Thymus (tissue), 14 donors: ENCODE measurements around the gene XAGE5. TPM values are rescaled to one million over a fixed set of nuclear protein-coding genes. Genes with fewer than 3 reads are reported as not detected.
"Not testable (repeated sequence)": the region's sequence is repeated elsewhere in the genome, so short reads cannot be mapped to it uniquely, and the experiment has no call there.

Experiments
- DNase-seq, 9 donors: peaks; one replicate each; pipeline ENCODE4 v3.0.0-alpha.2; 2013; ENCODE audit warnings: low spot score in 9 of 9, low read depth in 6 of 9, missing footprints in 1 of 9
- H3K27ac ChIP-seq, 2 donors: one replicate each; pipeline ENCODE4 v1.5.1; 2013; ENCODE audit warnings: control low read depth in 1 of 2, low read depth in 1 of 2, low read length in 1 of 2, mild to moderate bottlenecking in 1 of 2, moderate library complexity in 1 of 2
- H3K27me3 ChIP-seq, 2 donors: one replicate each; pipeline ENCODE4 v1.5.1; 2013; ENCODE audit warnings: low read length in 1 of 2; ENCODE audit not compliant: control insufficient read depth in 2 of 2, insufficient read depth in 1 of 2
- H3K36me3 ChIP-seq, 2 donors: one replicate each; pipeline ENCODE4 v1.5.1; 2013; ENCODE audit warnings: low read length in 1 of 2, mild to moderate bottlenecking in 1 of 2, moderate library complexity in 1 of 2; ENCODE audit not compliant: control insufficient read depth in 2 of 2, insufficient read depth in 2 of 2
- H3K4me1 ChIP-seq, 2 donors: one replicate each; pipeline ENCODE4 v1.5.1; 2013; ENCODE audit warnings: low read length in 2 of 2; ENCODE audit not compliant: control insufficient read depth in 2 of 2, insufficient read depth in 2 of 2
- H3K4me3 ChIP-seq, 2 donors: one replicate each; pipeline ENCODE4 v1.5.1; 2013; ENCODE audit warnings: low read length in 2 of 2, control low read depth in 1 of 2, mild to moderate bottlenecking in 1 of 2
- H3K9me3 ChIP-seq, 2 donors: one replicate each; pipeline ENCODE4 v1.5.1; 2013; ENCODE audit warnings: low read length in 1 of 2, mild to moderate bottlenecking in 1 of 2; ENCODE audit not compliant: control insufficient read depth in 2 of 2, insufficient read depth in 1 of 2
- WGBS: extraction: QIAGEN DNeasy Blood & Tissue Kit; methylation state at CpG from one replicate; pipeline ENCODE4 v1.1.7; 2013; 5-methylcytosine and 5-hydroxymethylcytosine counted together
- long read RNA-seq, 10 donors: transcript quantifications; one replicate each; lab custom pipeline, GENCODE V29; 2026
- polyA plus RNA-seq: library from polyadenylated mRNA; stranded (reverse); fragments of 200-250 nt; gene quantifications from one replicate; pipeline ENCODE4 v1.2.3, GENCODE V29; 2013
- total RNA-seq: library from RNA; stranded (reverse); fragments of 120-200 nt; gene quantifications from one replicate; pipeline ENCODE4 v1.2.4, GENCODE V29; 2013
- donor health status: healthy.

Gene XAGE5
- total RNA-seq: not detected
- not detected for polyA plus RNA-seq
- long read RNA-seq, donor 1: 0 reads
- long read RNA-seq, donor 2: 0 reads
- long read RNA-seq, donor 3: 0 reads
- long read RNA-seq, donor 4: 0 reads
- long read RNA-seq, donor 5: 0 reads
- long read RNA-seq, donor 6: 0 reads
- long read RNA-seq, donor 7: 0 reads
- long read RNA-seq, donor 8: 0 reads
- long read RNA-seq, donor 9: 0 reads
- long read RNA-seq, donor 10: 0 reads

DNA sequence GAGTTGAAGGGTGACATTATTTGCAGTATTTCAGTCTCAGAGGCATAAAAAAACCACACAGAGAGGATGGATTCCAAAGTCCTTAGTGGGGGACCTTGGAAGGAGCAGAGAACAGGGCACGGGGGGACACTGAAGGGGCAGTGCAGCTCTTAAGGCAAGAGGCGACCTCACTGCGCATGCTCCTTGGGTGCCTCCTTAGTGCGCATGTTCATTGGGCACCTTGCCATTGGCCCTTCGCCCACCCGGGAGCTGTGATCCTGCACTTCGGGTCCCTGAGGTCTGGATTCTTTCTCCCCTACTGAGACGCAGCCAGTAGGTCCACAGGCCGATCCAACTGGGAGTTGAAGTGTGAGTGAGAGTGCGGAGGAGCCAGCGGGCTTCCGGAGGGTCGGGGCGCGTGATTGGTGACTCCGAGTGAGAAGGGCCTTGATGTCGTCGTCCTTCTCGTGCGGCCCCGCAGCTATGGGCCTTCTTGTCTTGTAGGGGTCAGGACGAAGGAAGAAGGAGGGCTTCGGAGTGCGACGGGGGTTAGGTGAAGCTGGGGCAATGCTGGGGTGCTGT, at the start of gene XAGE5:
XAGE5 (plus strand) TSS at position 223 of the 561 bp plus-strand sequence. CDS start 1,280 bp downstream, outside the sequence.
- no peaks in the 10 kb centered on the region for H3K4me1 ChIP-seq

GRCh38 chrX:52765983-52766382, 45.1 kb upstream of the XAGE5 start:
- not testable (repeated sequence) for H3K4me3 ChIP-seq, H3K27ac ChIP-seq, H3K36me3 ChIP-seq, H3K9me3 ChIP-seq, DNase-seq, H3K27me3 ChIP-seq, H3K4me1 ChIP-seq
- no CpG with 5 or more reads among the region's 5 CpGs for WGBS

More for the DNA sequence above, at the start of gene XAGE5:
- Histone ChIP-seq H3K27me3 (no peaks in the 10 kb centered on the region), H3K4me3 (no peak within 1 kb of the TSS), H3K9me3 (no peaks in the 10 kb centered on the region), H3K36me3 (no peaks in the 10 kb centered on the region), H3K27ac (no peak within 1 kb of the TSS)
- DNase-seq: no peak
- WGBS: 97% methylated on average over 25 of the region's 25 CpGs

DNA sequence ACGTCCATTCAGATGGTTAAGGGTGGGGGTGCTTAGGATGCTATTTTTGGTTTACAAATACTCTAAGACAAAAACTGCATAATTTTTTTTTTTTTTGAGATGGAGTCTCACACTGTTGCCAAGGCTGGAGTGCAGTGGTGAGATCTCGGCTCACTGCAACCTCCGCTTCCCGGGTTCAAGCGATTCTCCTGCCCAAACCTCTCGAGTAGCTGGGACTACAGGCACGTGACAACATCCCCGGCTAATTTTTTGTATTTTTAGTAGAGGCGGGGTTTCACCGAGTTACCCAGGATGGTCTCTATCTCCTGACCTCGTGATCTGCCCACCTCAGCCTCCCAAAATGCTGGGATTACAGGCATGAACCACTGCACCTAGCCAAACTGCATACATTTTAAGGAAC, 37.6 kb upstream of the XAGE5 start:
- not testable (repeated sequence) for H3K4me1 ChIP-seq, H3K36me3 ChIP-seq, H3K4me3 ChIP-seq, DNase-seq, H3K9me3 ChIP-seq, H3K27ac ChIP-seq, H3K27me3 ChIP-seq
- WGBS: 90% methylated on average over 9 of the region's 11 CpGs

GRCh38 chrX:52797327-52797726, 13.8 kb upstream of the XAGE5 start, which contains the start of gene SPANXN5:
SPANXN5 (minus strand) TSS chrX:52797427; CDS start chrX:52797348, 79 bp downstream.
- WGBS: 94% methylated on average over 2 of the region's 2 CpGs
- not testable (repeated sequence) for H3K9me3 ChIP-seq, H3K27ac ChIP-seq, H3K4me3 ChIP-seq, H3K4me1 ChIP-seq, H3K27me3 ChIP-seq, DNase-seq, H3K36me3 ChIP-seq

- H3K4me1 ChIP-seq, H3K27ac ChIP-seq, DNase-seq, H3K4me3 ChIP-seq, H3K36me3 ChIP-seq, H3K9me3 ChIP-seq, H3K27me3 ChIP-seq: not testable (repeated sequence)
- WGBS: 81% methylated on average over 2 of the region's 2 CpGs
These were observed 6.2 kb upstream of the XAGE5 start for GRCh38 chrX:52804876-52805275.

GRCh38 chrX:52819788-52820187, 8.7 kb downstream of the XAGE5 start:
- Histone ChIP-seq H3K36me3 (no peaks in the 10 kb centered on the region), H3K4me1 (no peaks in the 10 kb centered on the region), H3K27ac (no peak overlapping the region), H3K9me3 (no peaks in the 10 kb centered on the region), H3K27me3 (no peaks in the 10 kb centered on the region), H3K4me3 (no peak overlapping the region)
- 95% methylated on average over 4 of the region's 4 CpGs for WGBS
- no peak for DNase-seq

DNA sequence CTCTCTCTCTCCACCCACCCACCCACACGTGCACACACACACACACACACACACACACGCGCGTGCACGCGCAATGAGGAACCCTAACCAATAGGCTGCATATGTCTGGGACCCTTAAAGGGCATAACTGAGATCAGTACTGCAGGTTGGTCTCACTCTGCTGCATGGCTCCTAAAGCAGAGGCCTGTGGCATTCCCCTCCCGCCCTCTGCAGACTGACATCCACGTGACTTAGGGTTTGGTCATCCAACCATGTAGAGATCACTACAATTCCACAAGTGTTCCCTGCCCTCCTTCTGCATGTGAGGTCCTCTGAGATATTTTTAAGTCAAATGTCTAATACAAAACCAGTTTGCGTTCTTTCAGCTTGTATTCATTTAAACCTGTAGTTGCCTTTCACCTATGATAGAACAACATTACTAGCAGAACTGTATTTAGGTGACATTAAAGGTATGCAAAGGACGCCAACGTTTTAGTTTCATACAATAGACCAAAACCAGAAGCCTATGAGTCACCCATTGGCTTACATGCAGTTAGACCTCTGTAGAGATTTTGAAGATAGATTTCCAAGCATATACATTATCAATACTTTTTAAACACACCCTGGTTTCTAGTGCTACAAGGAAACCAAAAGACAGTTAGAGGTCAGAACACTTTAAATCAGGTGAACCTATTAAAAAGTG, 10.1 kb downstream of the XAGE5 start:
- no peak overlapping the region for H3K27ac ChIP-seq
- no peaks in the 10 kb centered on the region for H3K9me3 ChIP-seq
- no peaks in the 10 kb centered on the region for H3K27me3 ChIP-seq
- DNase-seq: no peak
- WGBS: 93% methylated on average over 11 of the region's 11 CpGs
- H3K4me3 ChIP-seq: no peak overlapping the region
- no peaks in the 10 kb centered on the region for H3K4me1 ChIP-seq
- no peaks in the 10 kb centered on the region for H3K36me3 ChIP-seq

GRCh38 chrX:52824608-52825007, 13.5 kb downstream of the XAGE5 start:
- Histone ChIP-seq H3K9me3 (no peaks in the 10 kb centered on the region), H3K27ac (no peak overlapping the region), H3K36me3 (no peaks in the 10 kb centered on the region), H3K4me1 (no peaks in the 10 kb centered on the region), H3K27me3 (no peaks in the 10 kb centered on the region), H3K4me3 (no peak overlapping the region)
- WGBS: 86% methylated on average over 2 of the region's 2 CpGs
- DNase-seq: no peak

DNA sequence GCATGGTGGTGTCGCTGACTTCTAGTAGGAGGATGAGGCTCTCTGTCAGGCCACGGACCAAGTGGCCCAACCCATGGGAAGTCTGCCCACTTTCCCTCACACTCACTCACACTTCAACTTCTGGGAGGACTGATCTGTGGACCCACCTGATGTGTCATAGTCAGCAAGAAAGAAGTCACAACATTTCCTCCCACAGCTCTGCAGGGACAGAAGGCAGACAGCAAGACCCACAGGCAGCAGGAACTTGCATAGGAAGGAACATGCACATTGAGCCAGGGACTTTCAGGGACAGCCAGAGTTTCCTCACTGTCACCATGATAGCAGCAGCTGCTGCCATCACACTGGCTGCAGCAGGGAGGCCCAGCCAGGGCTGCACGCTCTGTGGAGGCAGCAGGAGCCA, 19.5 kb downstream of the XAGE5 start:
- WGBS: 87% methylated on average over 3 of the region's 3 CpGs
- Histone ChIP-seq H3K27me3 (no peaks in the 10 kb centered on the region), H3K9me3 (no peaks in the 10 kb centered on the region), H3K4me3 (no peak overlapping the region), H3K27ac (no peak overlapping the region), H3K4me1 (no peaks in the 10 kb centered on the region), H3K36me3 (no peaks in the 10 kb centered on the region)
- DNase-seq: no peak
